Peyer's patch (tissue), 4 donors: ENCODE measurements around the gene HS6ST3. TPM values are rescaled to one million over a fixed set of nuclear protein-coding genes. Genes with fewer than 3 reads are reported as not detected.

Source experiments
- DNase-seq, 3 donors: peaks; one replicate each; pipeline ENCODE4 v3.0.0-alpha.2; 2017 to 2019
- H3K27ac ChIP-seq, 4 donors: fragments of 200-600 bp; sonication (generic); one replicate each; pipeline ENCODE4 v1.5.1; 2016 to 2019
- H3K27me3 ChIP-seq, 2 donors: fragments of 200-600 bp; sonication (generic); one replicate each; pipeline ENCODE4 v1.5.1; 2019
- H3K36me3 ChIP-seq, 3 donors: fragments of 200-600 bp; sonication (generic); one replicate each; pipeline ENCODE4 v1.5.1; 2016 to 2019
- H3K4me1 ChIP-seq, 4 donors: fragments of 200-600 bp; sonication (generic); one replicate each; pipeline ENCODE4 v1.5.1; 2016 to 2019
- H3K4me3 ChIP-seq, 4 donors: fragments of 200-600 bp; sonication (generic); 1 replicate in 3 of 4; 2 replicates in 1 of 4; pipeline ENCODE4 v1.5.1; 2016 to 2019; ENCODE audit warnings: mild to moderate bottlenecking in 1 of 4
- H3K9me3 ChIP-seq, 4 donors: fragments of 200-600 bp; sonication (generic); one replicate each; pipeline ENCODE4 v1.5.1; 2016 to 2019; ENCODE audit warnings: mild to moderate bottlenecking in 1 of 4
- CTCF ChIP-seq, 6 experiments: fragments of 450-650 bp in 4 of 6; fragments of 200-600 bp in 2 of 6; sonication (generic) in 1 of 6; IDR thresholded peaks; one replicate each; pipeline ENCODE4 v1.5.1; 2017 to 2019; ENCODE audit warnings: antibody characterized with exemption in 6 of 6, mild to moderate bottlenecking in 3 of 6, moderate library complexity in 1 of 6
- POLR2A ChIP-seq, 2 donors: fragments of 450-650 bp; IDR thresholded peaks; one replicate each; pipeline ENCODE4 v1.5.1; 2017; ENCODE audit warnings: antibody characterized with exemption in 2 of 2, mild to moderate bottlenecking in 2 of 2, moderate library complexity in 2 of 2
- total RNA-seq, 4 donors: library from RNA; depleted of rRNA; stranded (reverse); fragments of >200 nt; gene quantifications; one replicate each; pipeline ENCODE4 v1.1.0, GENCODE V29; 2016

Gene HS6ST3
- total RNA-seq, 4 donors from 2014 or later: 0.09 TPM; not detected in 3

- Histone ChIP-seq H3K9me3 (no peaks in the 10 kb centered on the region), H3K4me3 (no peak overlapping the region), H3K27ac (no peak overlapping the region), H3K36me3 (no peaks in the 10 kb centered on the region), H3K4me1 (no peaks in the 10 kb centered on the region), H3K27me3 (no peaks in the 10 kb centered on the region)
- DNase-seq: no peak
- no peak for TF ChIP-seq CTCF (IDR thresholded peaks at IDR 0.05)
- no peak for TF ChIP-seq POLR2A (IDR thresholded peaks at IDR 0.05)
Observed at GRCh38 chr13:96460609-96461008, 370.7 kb downstream of the HS6ST3 start.

GRCh38 chr13:96473526-96474180 lies 383.7 kb downstream of the HS6ST3 start:
- Histone ChIP-seq H3K4me1 (no peaks in the 10 kb centered on the region), H3K36me3 (no peaks in the 10 kb centered on the region), H3K27me3 (no peaks in the 10 kb centered on the region), H3K27ac (no peak overlapping the region), H3K4me3 (no peak overlapping the region), H3K9me3 (no peaks in the 10 kb centered on the region)
- no peak for DNase-seq
- TF ChIP-seq CTCF (IDR thresholded peaks at IDR 0.05): no peak
- no peak for TF ChIP-seq POLR2A (IDR thresholded peaks at IDR 0.05)

- no peak for DNase-seq
- Histone ChIP-seq H3K27ac (no peak overlapping the region), H3K4me3 (no peak overlapping the region), H3K9me3 (no peaks in the 10 kb centered on the region), H3K27me3 (no peaks in the 10 kb centered on the region), H3K36me3 (no peaks in the 10 kb centered on the region), H3K4me1 (no peaks in the 10 kb centered on the region)
- no peak for TF ChIP-seq POLR2A (IDR thresholded peaks at IDR 0.05)
- TF ChIP-seq CTCF (IDR thresholded peaks at IDR 0.05): no peak
Observed at GRCh38 chr13:96474181-96474557, 384.3 kb downstream of the HS6ST3 start.

- Histone ChIP-seq H3K27me3 (no peaks in the 10 kb centered on the region), H3K4me1 (no peaks in the 10 kb centered on the region), H3K9me3 (no peaks in the 10 kb centered on the region), H3K4me3 (no peak overlapping the region), H3K27ac (no peak overlapping the region), H3K36me3 (no peaks in the 10 kb centered on the region)
- TF ChIP-seq POLR2A (IDR thresholded peaks at IDR 0.05) (no peak), CTCF (IDR thresholded peaks at IDR 0.05) (no peak)
- DNase-seq: no peak
Observed at GRCh38 chr13:96475103-96475502, 385.2 kb downstream of the HS6ST3 start.

GRCh38 chr13:96481482-96481881 lies 391.6 kb downstream of the HS6ST3 start:
- no peak for DNase-seq
- no peak overlapping the region for H3K27ac ChIP-seq
- H3K36me3 ChIP-seq: no peaks in the 10 kb centered on the region
- no peaks in the 10 kb centered on the region for H3K9me3 ChIP-seq
- no peak for TF ChIP-seq CTCF (IDR thresholded peaks at IDR 0.05)
- TF ChIP-seq POLR2A (IDR thresholded peaks at IDR 0.05): no peak
- no peaks in the 10 kb centered on the region for H3K4me1 ChIP-seq
- H3K4me3 ChIP-seq: no peak overlapping the region
- no peaks in the 10 kb centered on the region for H3K27me3 ChIP-seq
